ENCODE measurements around the gene EDEM3.

The EDEM3 gene

GRCh38 chr1:184673305-184673704 is 81.4 kb downstream of the EDEM3 start:
- no peak for DNase-seq (ENCODE audit: low read depth in 1 of 2, low spot score in 1 of 2)

GRCh38 chr1:184672013-184672726 is 82.5 kb downstream of the EDEM3 start:
- no peak for DNase-seq (ENCODE audit: low read depth in 1 of 2, low spot score in 1 of 2)

GRCh38 chr1:184669391-184669790 is 85.3 kb downstream of the EDEM3 start:
- DNase-seq (ENCODE audit: low read depth in 1 of 2, low spot score in 1 of 2), result no peak

- DNase-seq (ENCODE audit: low read depth in 1 of 2, low spot score in 1 of 2), result no peak
Measured at GRCh38 chr1:184665360-184665759, 89.3 kb downstream of the EDEM3 start.

- DNase-seq (ENCODE audit: low read depth in 1 of 2, low spot score in 1 of 2), result no peak
Measured at GRCh38 chr1:184664661-184665060, 90.0 kb downstream of the EDEM3 start.

GRCh38 chr1:184664042-184664660 is 90.5 kb downstream of the EDEM3 start:
- DNase-seq (ENCODE audit: low read depth in 1 of 2, low spot score in 1 of 2), result no peak

GRCh38 chr1:184661801-184662200 is 92.9 kb downstream of the EDEM3 start:
- no peak for DNase-seq (ENCODE audit: low read depth in 1 of 2, low spot score in 1 of 2)

GRCh38 chr1:184660462-184661191 is 94.0 kb downstream of the EDEM3 start:
- no peak for DNase-seq (ENCODE audit: low read depth in 1 of 2, low spot score in 1 of 2)

GRCh38 chr1:184658055-184658454 is 96.6 kb downstream of the EDEM3 start:
- no peak for DNase-seq (ENCODE audit: low read depth in 1 of 2, low spot score in 1 of 2)

- no peak for DNase-seq (ENCODE audit: low read depth in 1 of 2, low spot score in 1 of 2)
Measured at GRCh38 chr1:184656221-184656620, 98.4 kb downstream of the EDEM3 start.

- no peak for DNase-seq (ENCODE audit: low read depth in 1 of 2, low spot score in 1 of 2)
Measured at GRCh38 chr1:184655185-184655584, 99.5 kb downstream of the EDEM3 start.

GRCh38 chr1:184650177-184650866 is 104.3 kb downstream of the EDEM3 start:
- DNase-seq (ENCODE audit: low read depth in 1 of 2, low spot score in 1 of 2), result no peak

GRCh38 chr1:184649451-184649888 is 105.2 kb downstream of the EDEM3 start:
- DNase-seq (ENCODE audit: low read depth in 1 of 2, low spot score in 1 of 2), result no peak

- no peak for DNase-seq (ENCODE audit: low read depth in 1 of 2, low spot score in 1 of 2)
Measured at GRCh38 chr1:184648856-184649201, 105.8 kb downstream of the EDEM3 start.

GRCh38 chr1:184648160-184648855 is 106.3 kb downstream of the EDEM3 start:
- DNase-seq (ENCODE audit: low read depth in 1 of 2, low spot score in 1 of 2), result no peak

- DNase-seq (ENCODE audit: low read depth in 1 of 2, low spot score in 1 of 2), result no peak
Measured at GRCh38 chr1:184647471-184647870, 107.2 kb downstream of the EDEM3 start.

GRCh38 chr1:184646824-184647223 is 107.8 kb downstream of the EDEM3 start:
- no peak for DNase-seq (ENCODE audit: low read depth in 1 of 2, low spot score in 1 of 2)

- no peak for DNase-seq (ENCODE audit: low read depth in 1 of 2, low spot score in 1 of 2)
Measured at GRCh38 chr1:184646178-184646701, 108.4 kb downstream of the EDEM3 start.

- DNase-seq (ENCODE audit: low read depth in 1 of 2, low spot score in 1 of 2), result no peak
Measured at GRCh38 chr1:184644771-184645170, 109.9 kb downstream of the EDEM3 start.

- no peak for DNase-seq (ENCODE audit: low read depth in 1 of 2, low spot score in 1 of 2)
Measured at GRCh38 chr1:184643661-184644060, 111.0 kb downstream of the EDEM3 start.

GRCh38 chr1:184641894-184642293 is 112.8 kb downstream of the EDEM3 start:
- no peak for DNase-seq (ENCODE audit: low read depth in 1 of 2, low spot score in 1 of 2)

Data from stimulated activated CD4-positive, alpha-beta T cell treated with anti-CD3 and anti-CD28 coated beads, Interleukin-15, amount 100 ng/mL, for 1 hour (primary cell).